ENCODE results near the gene FTMT.

FTMT gene

GRCh38 chr5:121890297-121890858 is 38.7 kb downstream of the FTMT start:
- Histone ChIP-seq H3K4me3 (ENCODE audit: low read length, poor library complexity, severe bottlenecking) (no peak overlapping the region), H3K36me3 (ENCODE audit: insufficient read depth, low read length) (no peaks in the 10 kb centered on the region), H3K9me2 (replicated peaks; ENCODE audit: low read depth, low read length) (no peaks in the 10 kb centered on the region), H4K20me1 (ENCODE audit: insufficient read depth, low read length, poor library complexity, severe bottlenecking) (no peaks in the 10 kb centered on the region), H2AFZ (ENCODE audit: low read length) (no peak overlapping the region), H3K4me1 (ENCODE audit: insufficient read depth, low read length, poor library complexity, severe bottlenecking) (no peaks in the 10 kb centered on the region), H3K4me2 (ENCODE audit: low read depth, low read length, poor library complexity, severe bottlenecking) (no peak overlapping the region), H3K9me3 (ENCODE audit: insufficient read depth, low read depth, low read length) (no peaks in the 10 kb centered on the region), H3F3A (ENCODE audit: low read depth) (no peaks in the 10 kb centered on the region), H3K79me2 (ENCODE audit: insufficient read depth, low read length) (no peaks in the 10 kb centered on the region), H3K27me3 (ENCODE audit: insufficient read depth, low read length, poor library complexity, severe bottlenecking) (no peaks in the 10 kb centered on the region), H3K9ac (ENCODE audit: low read depth, low read length, poor library complexity, severe bottlenecking) (no peak overlapping the region)
- TF ChIP-seq CTCF (conservative IDR thresholded peaks at IDR 0.05; ENCODE audit: low read length) (no peak), EZH2phosphoT487 (IDR thresholded peaks at IDR 0.05; ENCODE audit: borderline replicate concordance) (no peak)

- Histone ChIP-seq H3K27me3 (ENCODE audit: insufficient read depth, low read length, poor library complexity, severe bottlenecking) (no peaks in the 10 kb centered on the region), H4K20me1 (ENCODE audit: insufficient read depth, low read length, poor library complexity, severe bottlenecking) (no peaks in the 10 kb centered on the region), H3F3A (ENCODE audit: low read depth) (no peaks in the 10 kb centered on the region), H3K9me2 (replicated peaks; ENCODE audit: low read depth, low read length) (no peaks in the 10 kb centered on the region), H3K9me3 (ENCODE audit: insufficient read depth, low read depth, low read length) (no peaks in the 10 kb centered on the region), H3K4me2 (ENCODE audit: low read depth, low read length, poor library complexity, severe bottlenecking) (no peak overlapping the region), H3K9ac (ENCODE audit: low read depth, low read length, poor library complexity, severe bottlenecking) (no peak overlapping the region), H3K4me1 (ENCODE audit: insufficient read depth, low read length, poor library complexity, severe bottlenecking) (no peaks in the 10 kb centered on the region), H2AFZ (ENCODE audit: low read length) (no peak overlapping the region), H3K36me3 (ENCODE audit: insufficient read depth, low read length) (no peaks in the 10 kb centered on the region), H3K4me3 (ENCODE audit: low read length, poor library complexity, severe bottlenecking) (no peak overlapping the region), H3K79me2 (ENCODE audit: insufficient read depth, low read length) (no peaks in the 10 kb centered on the region)
- TF ChIP-seq CTCF (conservative IDR thresholded peaks at IDR 0.05; ENCODE audit: low read length): no peak
Observed at GRCh38 chr5:121897341-121897740, 45.7 kb downstream of the FTMT start.

- no peaks in the 10 kb centered on the region for H3K79me2 ChIP-seq (ENCODE audit: insufficient read depth, low read length)
- no peaks in the 10 kb centered on the region for H3K4me1 ChIP-seq (ENCODE audit: insufficient read depth, low read length, poor library complexity, severe bottlenecking)
- H3K9me3 ChIP-seq (ENCODE audit: insufficient read depth, low read depth, low read length): no peaks in the 10 kb centered on the region
- no peak overlapping the region for H3K9ac ChIP-seq (ENCODE audit: low read depth, low read length, poor library complexity, severe bottlenecking)
- H3K9me2 ChIP-seq (replicated peaks; ENCODE audit: low read depth, low read length): no peaks in the 10 kb centered on the region
- no peaks in the 10 kb centered on the region for H3F3A ChIP-seq (ENCODE audit: low read depth)
- TF ChIP-seq CTCF (conservative IDR thresholded peaks at IDR 0.05; ENCODE audit: low read length): no peak
- H3K4me3 ChIP-seq (ENCODE audit: low read length, poor library complexity, severe bottlenecking): no peak overlapping the region
- no peak overlapping the region for H3K4me2 ChIP-seq (ENCODE audit: low read depth, low read length, poor library complexity, severe bottlenecking)
- H2AFZ ChIP-seq (ENCODE audit: low read length): no peak overlapping the region
- no peaks in the 10 kb centered on the region for H3K27me3 ChIP-seq (ENCODE audit: insufficient read depth, low read length, poor library complexity, severe bottlenecking)
- no peaks in the 10 kb centered on the region for H4K20me1 ChIP-seq (ENCODE audit: insufficient read depth, low read length, poor library complexity, severe bottlenecking)
- no peaks in the 10 kb centered on the region for H3K36me3 ChIP-seq (ENCODE audit: insufficient read depth, low read length)
Observed at GRCh38 chr5:121899346-121899745, 47.7 kb downstream of the FTMT start.

All from Loucy (cell line).